Activated naive CD4-positive, alpha-beta T cell treated with anti-CD3 and anti-CD28 coated beads, Interleukin-2, amount 50 U/mL, for 16 hours (primary cell): ENCODE measurements around the gene PLXNB3.
A peak's percentile ranks its signal among the peaks of the same experiment; 100 is the strongest.
"Not testable (repeated sequence)": the region's sequence is repeated elsewhere in the genome, so short reads cannot be mapped to it uniquely, and the experiment has no call there.

Source experiments
- DNase-seq: peaks from one replicate; pipeline ENCODE4 v3.0.0-alpha.2; 2020

PLXNB3 gene

GRCh38 chrX:153794897-153795816 lies 31.1 kb downstream of the PLXNB3 start:
- DNase-seq: peak; percentile 30

GRCh38 chrX:153797415-153798015 lies 33.5 kb downstream of the PLXNB3 start:
- DNase-seq: no peak

GRCh38 chrX:153799326-153799725 lies 35.3 kb downstream of the PLXNB3 start:
- DNase-seq: no peak

GRCh38 chrX:153800177-153800722 lies 36.2 kb downstream of the PLXNB3 start:
- no peak for DNase-seq

GRCh38 chrX:153800746-153801145 lies 36.7 kb downstream of the PLXNB3 start:
- DNase-seq: no peak

- no peak for DNase-seq
Observed at GRCh38 chrX:153801669-153802068, 37.6 kb downstream of the PLXNB3 start.

- no peak for DNase-seq
Observed at GRCh38 chrX:153802513-153803045, 38.5 kb downstream of the PLXNB3 start.

- no peak for DNase-seq
Observed at GRCh38 chrX:153803211-153804099, 39.4 kb downstream of the PLXNB3 start.

GRCh38 chrX:153804100-153804595 lies 40.1 kb downstream of the PLXNB3 start:
- no peak for DNase-seq

GRCh38 chrX:153804621-153805020 lies 40.6 kb downstream of the PLXNB3 start:
- no peak for DNase-seq

GRCh38 chrX:153805436-153805835 lies 41.4 kb downstream of the PLXNB3 start:
- no peak for DNase-seq

- DNase-seq: no peak
Observed at GRCh38 chrX:153806999-153807575, 43.0 kb downstream of the PLXNB3 start.

GRCh38 chrX:153807976-153808375 lies 43.9 kb downstream of the PLXNB3 start:
- DNase-seq: no peak

- no peak for DNase-seq
Observed at GRCh38 chrX:153812220-153812619, 48.2 kb downstream of the PLXNB3 start.

GRCh38 chrX:153813161-153813560 lies 49.1 kb downstream of the PLXNB3 start:
- no peak for DNase-seq

- DNase-seq: no peak
Observed at GRCh38 chrX:153814591-153815315, 50.7 kb downstream of the PLXNB3 start.

- peak; percentile 41 for DNase-seq
Observed at GRCh38 chrX:153816831-153817690, 53.0 kb downstream of the PLXNB3 start.

GRCh38 chrX:153818064-153818463 lies 54.0 kb downstream of the PLXNB3 start:
- DNase-seq: not testable (repeated sequence)

GRCh38 chrX:153818571-153819383 lies 54.7 kb downstream of the PLXNB3 start:
- peak; percentile 59 for DNase-seq
